Transverse colon (tissue), 4 donors: Measurements from ENCODE around the gene MCUB. TPM values are rescaled to one million over a fixed set of nuclear protein-coding genes. Genes with fewer than 3 reads are reported as not detected.
"Not testable (repeated sequence)": the region's sequence is repeated elsewhere in the genome, so short reads cannot be mapped to it uniquely, and the experiment has no call there.

Source experiments
- DNase-seq: peaks from one replicate; pipeline ENCODE4 v3.0.0-alpha.2; 2019
- H3K27ac ChIP-seq, 4 donors: fragments of 200-600 bp; sonication (generic); 2 replicates each; pipeline ENCODE4 v1.5.1; 2016 to 2018; ENCODE audit warnings: inconsistent platforms in 4 of 4
- H3K27me3 ChIP-seq: fragments of 200-600 bp; sonication (generic); 2 replicates; pipeline ENCODE4 v1.5.1; 2017; ENCODE audit warnings: inconsistent platforms
- H3K36me3 ChIP-seq, 4 donors: fragments of 200-600 bp; sonication (generic); 2 replicates each; pipeline ENCODE4 v1.5.1; 2017 to 2019; ENCODE audit warnings: inconsistent platforms in 4 of 4
- H3K4me1 ChIP-seq, 4 donors: fragments of 200-600 bp; sonication (generic); 2 replicates each; pipeline ENCODE4 v1.5.1; 2017 to 2020; ENCODE audit warnings: inconsistent platforms in 4 of 4
- H3K4me3 ChIP-seq, 4 donors: fragments of 200-600 bp; sonication (generic); 1 replicate in 1 of 4; 2 replicates in 3 of 4; pipeline versions ENCODE4 v1.5.1 to v1.6.1; 2017 to 2019; ENCODE audit warnings: inconsistent platforms in 4 of 4
- H3K9me3 ChIP-seq, 2 donors: fragments of 200-600 bp; sonication (generic); 2 replicates each; pipeline ENCODE4 v1.5.1; 2017 to 2019; ENCODE audit warnings: inconsistent platforms in 2 of 2
- EP300 ChIP-seq: sonication (generic); formaldehyde crosslinking; IDR thresholded peaks from one replicate; pipeline ENCODE4 v1.6.1; 2017; ENCODE audit warnings: antibody characterized with exemption, low read depth
- POLR2A ChIP-seq: fragments of 450-650 bp; IDR thresholded peaks from one replicate; pipeline ENCODE4 v1.6.1; 2016; ENCODE audit warnings: antibody characterized with exemption, mild to moderate bottlenecking, moderate library complexity
- POLR2AphosphoS5 ChIP-seq, 3 donors: sonication (generic); formaldehyde crosslinking; IDR thresholded peaks; one replicate each; pipeline ENCODE4 v1.6.1; 2016; ENCODE audit warnings: antibody characterized with exemption in 3 of 3
- WGBS, 2 donors: methylation state at CpG; one replicate each; pipeline ENCODE4 v1.1.5; 2018; ENCODE audit warnings: low coverage in 1 of 2; 5-methylcytosine and 5-hydroxymethylcytosine counted together
- in situ Hi-C, 4 donors: fragments of 200-750 bp; cut with MboI; loops; one replicate each; pipeline versions ENCODE4 v1.15.0 to v1.15.1; 2017; ENCODE audit warnings: low sequenced_read_pairs in 3 of 4, low pct_ligation_motif_present in 1 of 4, low pct_unique_long_range_greater_than_20kb in 1 of 4
- intact Hi-C: fragments of 100-400 bp; cut with DNase I; formaldehyde crosslinking; loops from one replicate; pipeline ENCODE4 v1.15.1; 2023; ENCODE audit warnings: low total_unique reads
- total RNA-seq, 4 donors: library from RNA; depleted of rRNA; stranded (reverse); fragments of >200 nt; gene quantifications; one replicate each; pipeline ENCODE4 v1.1.0, GENCODE V29; 2016
- TF ChIP-seq, protein P1 (sequence below), 5 experiments: fragments of 200-600 bp in 3 of 5; fragments of 450-650 bp in 2 of 5; sonication (generic) in 3 of 5; IDR thresholded peaks; 1 replicate in 2 of 5; 2 replicates in 3 of 5; pipeline ENCODE4 v1.5.1; 2016 to 2017; ENCODE audit warnings: antibody characterized with exemption in 5 of 5, inconsistent platforms in 3 of 5, mild to moderate bottlenecking in 2 of 5, moderate library complexity in 1 of 5

MCUB gene, protein sequence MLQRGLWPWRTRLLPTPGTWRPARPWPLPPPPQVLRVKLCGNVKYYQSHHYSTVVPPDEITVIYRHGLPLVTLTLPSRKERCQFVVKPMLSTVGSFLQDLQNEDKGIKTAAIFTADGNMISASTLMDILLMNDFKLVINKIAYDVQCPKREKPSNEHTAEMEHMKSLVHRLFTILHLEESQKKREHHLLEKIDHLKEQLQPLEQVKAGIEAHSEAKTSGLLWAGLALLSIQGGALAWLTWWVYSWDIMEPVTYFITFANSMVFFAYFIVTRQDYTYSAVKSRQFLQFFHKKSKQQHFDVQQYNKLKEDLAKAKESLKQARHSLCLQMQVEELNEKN
- 10 to 100 TPM in 2 of 4 donors, 1 to 10 TPM in 2; 4.6 to 15.7 (median 8.8) TPM for total RNA-seq

DNA sequence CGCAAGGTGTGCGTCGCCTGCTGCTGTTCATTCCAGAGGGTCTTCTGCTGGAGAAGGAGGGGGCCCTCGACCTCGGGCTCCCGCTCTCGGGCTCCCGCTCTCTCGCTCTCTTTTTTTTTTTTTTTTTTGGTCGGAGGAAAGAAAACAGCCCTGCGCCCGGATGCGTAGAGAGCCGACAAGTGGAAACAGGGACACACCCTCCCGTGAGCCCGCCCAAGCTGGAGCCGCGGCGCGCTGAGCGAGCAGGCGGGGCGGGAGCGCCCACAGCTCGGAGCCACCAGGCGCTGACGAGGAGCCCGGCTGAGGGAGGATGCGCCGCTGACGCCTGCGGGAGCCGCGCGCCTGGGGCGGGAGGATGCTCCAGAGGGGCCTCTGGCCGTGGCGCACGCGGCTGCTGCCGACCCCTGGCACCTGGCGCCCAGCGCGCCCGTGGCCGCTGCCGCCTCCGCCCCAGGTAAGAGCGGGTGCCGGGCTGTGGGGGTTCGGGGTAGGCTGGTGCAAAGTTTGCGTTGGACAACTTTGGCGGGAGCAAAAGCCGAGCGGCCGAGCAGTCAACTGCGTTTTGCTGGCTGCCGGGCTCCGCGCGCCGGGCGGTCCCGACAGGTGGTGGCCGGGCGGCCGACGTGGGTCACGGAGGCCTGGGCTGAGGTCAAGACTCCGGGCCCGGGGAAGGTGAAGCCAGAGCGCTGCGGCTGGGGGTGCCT is at the start of gene MCUB:
MCUB (plus strand) TSS at position 264 of the 704 bp plus-strand sequence; CDS start at position 356, 92 bp downstream.
- H3K4me1 ChIP-seq, result peaks cover 0 to 22% (median 4%) of the 10 kb centered on the region in 4 donors
- no peaks in the 10 kb centered on the region for H3K9me3 ChIP-seq
- in situ Hi-C loops (loop anchor here in 1 of 4 donors (25.0 kb wide), 1 partner anchor 252 kb away; the partner anchor contains the start of genes CFI and GAR1), intact Hi-C loops (no loop called here)
- peak within 1 kb of the TSS; percentile 66 to 82 (median 70) for H3K4me3 ChIP-seq
- DNase-seq, result peak; percentile 89
- 0% methylated on average over 5 to 47 of the region's 73 CpGs for WGBS, 2 donors
- no peaks in the 10 kb centered on the region for H3K36me3 ChIP-seq
- peak within 1 kb of the TSS; percentile 86 to 89 (median 88) for H3K27ac ChIP-seq
- TF ChIP-seq, protein P1, sequence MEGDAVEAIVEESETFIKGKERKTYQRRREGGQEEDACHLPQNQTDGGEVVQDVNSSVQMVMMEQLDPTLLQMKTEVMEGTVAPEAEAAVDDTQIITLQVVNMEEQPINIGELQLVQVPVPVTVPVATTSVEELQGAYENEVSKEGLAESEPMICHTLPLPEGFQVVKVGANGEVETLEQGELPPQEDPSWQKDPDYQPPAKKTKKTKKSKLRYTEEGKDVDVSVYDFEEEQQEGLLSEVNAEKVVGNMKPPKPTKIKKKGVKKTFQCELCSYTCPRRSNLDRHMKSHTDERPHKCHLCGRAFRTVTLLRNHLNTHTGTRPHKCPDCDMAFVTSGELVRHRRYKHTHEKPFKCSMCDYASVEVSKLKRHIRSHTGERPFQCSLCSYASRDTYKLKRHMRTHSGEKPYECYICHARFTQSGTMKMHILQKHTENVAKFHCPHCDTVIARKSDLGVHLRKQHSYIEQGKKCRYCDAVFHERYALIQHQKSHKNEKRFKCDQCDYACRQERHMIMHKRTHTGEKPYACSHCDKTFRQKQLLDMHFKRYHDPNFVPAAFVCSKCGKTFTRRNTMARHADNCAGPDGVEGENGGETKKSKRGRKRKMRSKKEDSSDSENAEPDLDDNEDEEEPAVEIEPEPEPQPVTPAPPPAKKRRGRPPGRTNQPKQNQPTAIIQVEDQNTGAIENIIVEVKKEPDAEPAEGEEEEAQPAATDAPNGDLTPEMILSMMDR (IDR thresholded peaks at IDR 0.05), result no peak
- TF ChIP-seq EP300, result no peak
- peak; percentile 44 for TF ChIP-seq POLR2A
- peak; percentile 57 to 76 (median 58) for TF ChIP-seq POLR2AphosphoS5 (IDR thresholded peaks at IDR 0.05)
- H3K27me3 ChIP-seq, result no peaks in the 10 kb centered on the region

DNA sequence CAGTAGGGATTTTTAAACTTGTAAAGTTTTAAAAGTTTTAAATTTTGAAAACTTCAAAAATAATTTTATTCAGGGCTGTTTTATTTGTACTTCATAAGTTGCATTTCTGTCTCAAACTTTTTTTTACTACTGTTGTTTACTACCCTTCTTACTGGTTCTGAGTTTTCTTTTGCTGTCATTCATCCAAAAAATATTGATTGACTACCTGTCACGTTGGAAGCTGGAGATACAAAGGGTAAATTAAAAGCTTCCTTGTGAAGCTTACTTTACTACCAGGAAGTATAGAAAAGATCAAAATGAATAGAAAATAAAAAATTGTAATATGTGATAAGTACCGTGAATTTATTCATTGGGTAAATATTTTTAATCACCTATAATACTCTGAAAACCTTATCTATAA is 49.4 kb upstream of the MCUB start:
- H3K4me1 ChIP-seq, result no peaks in the 10 kb centered on the region
- TF ChIP-seq POLR2A (no peak), EP300 (no peak), POLR2AphosphoS5 (IDR thresholded peaks at IDR 0.05) (no peak)
- TF ChIP-seq, protein P1 (IDR thresholded peaks at IDR 0.05), result no peak
- intact Hi-C loops (no loop called here), in situ Hi-C loops (no loop called here)
- no peak for DNase-seq
- no peak overlapping the region for H3K27ac ChIP-seq
- no peak overlapping the region for H3K4me3 ChIP-seq
- no peaks in the 10 kb centered on the region for H3K9me3 ChIP-seq
- H3K27me3 ChIP-seq, result no peaks in the 10 kb centered on the region
- peaks cover 0 to 46% (median 10%) of the 10 kb centered on the region in 4 donors for H3K36me3 ChIP-seq
- WGBS, 2 donors, result 55 to 68% methylated on average over 2 of the region's 2 CpGs

DNA sequence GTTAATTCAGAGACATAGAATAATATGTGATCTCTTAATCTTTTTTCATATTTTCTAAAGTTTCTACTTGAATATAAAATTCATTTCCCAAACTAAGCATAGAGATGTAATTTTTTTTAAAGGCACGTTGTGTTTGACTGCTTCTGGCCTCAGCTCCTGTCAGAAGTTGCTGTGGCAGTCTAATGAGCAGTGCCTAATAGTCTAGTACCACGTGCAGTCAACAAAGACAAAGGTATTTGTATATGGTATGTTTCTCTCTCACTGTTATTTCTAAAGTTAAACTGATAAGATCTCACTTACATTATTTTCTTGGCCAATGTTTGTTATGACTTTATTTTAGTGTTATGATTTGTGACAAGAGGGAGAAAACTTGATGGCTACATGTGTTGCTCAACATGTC is 48.6 kb upstream of the MCUB start:
- in situ Hi-C loops (no loop called here), intact Hi-C loops (no loop called here)
- no peak for DNase-seq
- Histone ChIP-seq H3K27me3 (no peaks in the 10 kb centered on the region), H3K27ac (no peak overlapping the region), H3K9me3 (no peaks in the 10 kb centered on the region), H3K4me1 (no peaks in the 10 kb centered on the region), H3K4me3 (no peak overlapping the region), H3K36me3 (peaks cover 0 to 39% (median 11%) of the 10 kb centered on the region in 4 donors)
- WGBS, 2 donors, result 65 to 70% methylated on average over 2 of the region's 2 CpGs
- TF ChIP-seq POLR2A (no peak), POLR2AphosphoS5 (IDR thresholded peaks at IDR 0.05) (no peak), EP300 (no peak)
- TF ChIP-seq, protein P1 (IDR thresholded peaks at IDR 0.05), result no peak

DNA sequence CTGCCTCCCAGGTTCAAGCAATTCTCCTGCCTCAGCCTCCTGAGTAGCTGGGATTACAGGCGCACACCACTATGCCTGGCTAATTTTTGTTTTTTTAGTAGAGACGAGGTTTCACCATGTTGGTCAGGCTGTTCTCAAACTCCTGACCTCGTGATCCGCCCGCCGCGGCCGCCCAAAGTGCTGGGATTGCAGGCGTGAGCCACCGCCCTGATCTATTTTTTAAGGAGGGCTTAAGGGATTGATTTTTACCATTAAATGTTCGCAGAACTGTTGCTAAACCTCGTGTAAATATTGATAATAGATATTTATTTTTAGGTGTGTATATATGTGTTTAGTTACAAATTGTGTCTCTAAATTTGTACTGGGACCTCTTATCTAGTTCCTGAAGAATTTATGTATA is 46.7 kb upstream of the MCUB start:
- H3K36me3 ChIP-seq, result peaks cover 0 to 40% (median 18%) of the 10 kb centered on the region in 4 donors
- 93 to 96% methylated on average over 10 to 12 of the region's 12 CpGs for WGBS, 2 donors
- H3K4me1 ChIP-seq, H3K9me3 ChIP-seq, intact Hi-C loops, DNase-seq, H3K4me3 ChIP-seq, H3K27me3 ChIP-seq, H3K27ac ChIP-seq, in situ Hi-C loops: not testable (repeated sequence)
